ENCODE measurements around the gene KIF26A. TPM values are rescaled to one million over a fixed set of nuclear protein-coding genes. Genes with fewer than 3 reads are reported as not detected.

The KIF26A gene
- total RNA-seq, 1 donor from 2014 or later: 4.4 TPM

- intact Hi-C loops (cut with DNase I): no loop called here
- DNase-seq (peak; percentile 20), ATAC-seq (no peak)
- H3K27me3 ChIP-seq (ENCODE audit: low read depth): peaks cover 23% of the 10 kb centered on the region
- H3K36me3 ChIP-seq: no peaks in the 10 kb centered on the region
- peaks cover 10% of the 10 kb centered on the region for H3K4me1 ChIP-seq
- TF ChIP-seq, protein P1, sequence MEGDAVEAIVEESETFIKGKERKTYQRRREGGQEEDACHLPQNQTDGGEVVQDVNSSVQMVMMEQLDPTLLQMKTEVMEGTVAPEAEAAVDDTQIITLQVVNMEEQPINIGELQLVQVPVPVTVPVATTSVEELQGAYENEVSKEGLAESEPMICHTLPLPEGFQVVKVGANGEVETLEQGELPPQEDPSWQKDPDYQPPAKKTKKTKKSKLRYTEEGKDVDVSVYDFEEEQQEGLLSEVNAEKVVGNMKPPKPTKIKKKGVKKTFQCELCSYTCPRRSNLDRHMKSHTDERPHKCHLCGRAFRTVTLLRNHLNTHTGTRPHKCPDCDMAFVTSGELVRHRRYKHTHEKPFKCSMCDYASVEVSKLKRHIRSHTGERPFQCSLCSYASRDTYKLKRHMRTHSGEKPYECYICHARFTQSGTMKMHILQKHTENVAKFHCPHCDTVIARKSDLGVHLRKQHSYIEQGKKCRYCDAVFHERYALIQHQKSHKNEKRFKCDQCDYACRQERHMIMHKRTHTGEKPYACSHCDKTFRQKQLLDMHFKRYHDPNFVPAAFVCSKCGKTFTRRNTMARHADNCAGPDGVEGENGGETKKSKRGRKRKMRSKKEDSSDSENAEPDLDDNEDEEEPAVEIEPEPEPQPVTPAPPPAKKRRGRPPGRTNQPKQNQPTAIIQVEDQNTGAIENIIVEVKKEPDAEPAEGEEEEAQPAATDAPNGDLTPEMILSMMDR (IDR thresholded peaks at IDR 0.05): no peak
- no peaks in the 10 kb centered on the region for H3K9me3 ChIP-seq
- no peak overlapping the region for H3K27ac ChIP-seq
- no peak overlapping the region for H3K4me3 ChIP-seq
Measured at GRCh38 chr14:104219731-104220214, 81.4 kb downstream of the KIF26A start.

GRCh38 chr14:104220215-104221070, 82.1 kb downstream of the KIF26A start:
- H3K27me3 ChIP-seq (ENCODE audit: low read depth): peaks cover 24% of the 10 kb centered on the region
- ATAC-seq: no peak
- DNase-seq: peak; percentile 26

DNA sequence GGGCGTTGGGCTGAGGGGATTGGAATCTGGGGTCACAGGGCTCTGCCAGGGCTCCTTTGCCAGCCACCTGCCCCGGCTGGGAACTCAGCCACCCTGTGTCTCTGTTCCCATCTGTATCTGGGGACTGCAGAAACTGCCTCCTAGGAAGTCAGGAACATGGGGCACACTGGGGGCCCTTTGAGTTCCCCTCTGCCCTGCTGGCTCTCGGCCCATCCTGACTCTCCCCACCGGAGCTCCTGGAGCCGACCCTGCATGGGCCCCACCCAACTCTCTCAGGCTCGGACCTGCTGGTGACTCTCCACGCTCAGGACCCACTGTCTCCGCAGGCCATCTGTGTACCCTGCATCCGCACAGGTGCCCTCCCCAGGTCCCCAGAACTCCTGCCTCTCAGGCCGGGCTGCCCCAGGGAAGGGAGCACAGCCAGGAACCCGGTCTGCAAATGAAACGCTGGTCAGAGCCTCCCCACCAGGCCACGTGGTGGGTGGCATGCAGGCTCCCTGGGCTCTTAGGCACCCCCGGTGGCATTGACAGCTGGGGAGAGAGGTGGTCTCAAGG, 82.8 kb downstream of the KIF26A start:
- TF ChIP-seq, protein P1 (IDR thresholded peaks at IDR 0.05): no peak
- ATAC-seq (peak in 1 of 2 donors; percentile 7), DNase-seq (peak; percentile 29)
- no peak overlapping the region for H3K4me3 ChIP-seq
- peaks cover 24% of the 10 kb centered on the region for H3K27me3 ChIP-seq (ENCODE audit: low read depth)
- intact Hi-C loops (cut with DNase I): no loop called here
- peaks cover 10% of the 10 kb centered on the region for H3K4me1 ChIP-seq
- no peak overlapping the region for H3K27ac ChIP-seq
- no peaks in the 10 kb centered on the region for H3K36me3 ChIP-seq
- H3K9me3 ChIP-seq: no peaks in the 10 kb centered on the region

More at GRCh38 chr14:104220215-104221070, 82.1 kb downstream of the KIF26A start:
- intact Hi-C loops (cut with DNase I): no loop called here
- H3K9me3 ChIP-seq: no peaks in the 10 kb centered on the region
- H3K4me1 ChIP-seq: peaks cover 10% of the 10 kb centered on the region
- no peaks in the 10 kb centered on the region for H3K36me3 ChIP-seq
- H3K27ac ChIP-seq: no peak overlapping the region
- TF ChIP-seq, protein P1 (IDR thresholded peaks at IDR 0.05): no peak
- H3K4me3 ChIP-seq: no peak overlapping the region

DNA sequence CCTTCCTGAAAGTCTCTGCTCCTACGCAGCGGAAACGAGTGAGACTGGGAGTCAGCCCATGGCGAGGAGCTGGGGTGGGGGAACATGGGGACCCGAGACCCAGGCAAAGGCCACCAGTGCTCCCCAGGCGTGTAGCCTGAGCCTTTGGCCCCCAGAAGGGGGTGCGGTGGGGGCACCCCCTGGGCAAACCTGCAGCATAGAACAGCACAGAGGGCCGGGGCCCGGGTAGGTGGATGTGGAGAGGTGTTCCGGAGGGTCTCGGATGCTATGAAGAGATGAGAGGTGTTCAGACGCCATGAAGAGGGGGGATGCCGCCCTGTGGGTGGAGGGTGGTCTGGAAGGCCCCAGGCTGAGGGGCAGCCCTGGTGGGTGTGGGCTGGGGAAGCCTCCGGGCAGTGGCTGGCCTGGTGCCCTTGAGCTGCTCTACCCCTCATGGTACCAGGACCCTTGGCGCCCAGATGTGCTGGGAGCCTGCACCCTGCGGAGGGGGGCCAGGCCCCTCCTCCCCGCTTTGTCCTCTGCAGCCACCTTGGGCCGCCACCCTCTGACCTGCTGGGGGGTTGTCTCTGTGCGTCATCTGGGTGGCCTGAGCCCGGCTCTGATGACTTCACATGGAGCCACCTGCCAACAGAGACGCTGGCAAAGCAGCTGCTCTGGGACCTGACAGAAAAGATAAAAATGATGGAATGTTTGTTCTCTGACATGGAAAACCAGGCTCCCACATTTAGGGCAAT, 83.4 kb downstream of the KIF26A start:
- no peaks in the 10 kb centered on the region for H3K36me3 ChIP-seq
- peaks cover 27% of the 10 kb centered on the region for H3K27me3 ChIP-seq (ENCODE audit: low read depth)
- TF ChIP-seq, protein P1 (IDR thresholded peaks at IDR 0.05): no peak
- DNase-seq (peak; percentile 42), ATAC-seq (peak in 1 of 2 donors; percentile 4)
- no peak overlapping the region for H3K27ac ChIP-seq
- no peaks in the 10 kb centered on the region for H3K9me3 ChIP-seq
- peaks cover 10% of the 10 kb centered on the region for H3K4me1 ChIP-seq
- intact Hi-C loops (cut with DNase I): no loop called here
- no peak overlapping the region for H3K4me3 ChIP-seq

GRCh38 chr14:104222396-104223036, 84.1 kb downstream of the KIF26A start:
- Histone ChIP-seq H3K4me1 (peaks cover 10% of the 10 kb centered on the region), H3K27me3 (ENCODE audit: low read depth) (peaks cover 27% of the 10 kb centered on the region), H3K36me3 (no peaks in the 10 kb centered on the region), H3K4me3 (no peak overlapping the region), H3K27ac (no peak overlapping the region), H3K9me3 (peaks cover 3% of the 10 kb centered on the region)
- intact Hi-C loops (cut with DNase I): no loop called here
- ATAC-seq: no peak
- DNase-seq: peak; percentile 37
- TF ChIP-seq, protein P1 (IDR thresholded peaks at IDR 0.05): no peak

Data from lower lobe of right lung (tissue), 2 donors.